ENCODE results near the gene RGS19. TPM values are rescaled to one million over a fixed set of nuclear protein-coding genes. Genes with fewer than 3 reads are reported as not detected.

Gene RGS19
- polyA plus RNA-seq, 3 donors: 4.9 to 19.9 (median 19.2) TPM

GRCh38 chr20:64056889-64057627 is 22.3 kb downstream of the RGS19 start:
- H3K27ac ChIP-seq (ENCODE audit: low read depth, low read length): no peak overlapping the region
- 35 to 54% (median 45%) methylated on average over 37 to 39 of the region's 39 CpGs for WGBS, 3 donors

GRCh38 chr20:64056639-64056888 is 22.8 kb downstream of the RGS19 start:
- no peak overlapping the region for H3K27ac ChIP-seq (ENCODE audit: low read depth, low read length)
- 30 to 43% (median 31%) methylated on average over 7 of the region's 7 CpGs for WGBS, 3 donors

DNA sequence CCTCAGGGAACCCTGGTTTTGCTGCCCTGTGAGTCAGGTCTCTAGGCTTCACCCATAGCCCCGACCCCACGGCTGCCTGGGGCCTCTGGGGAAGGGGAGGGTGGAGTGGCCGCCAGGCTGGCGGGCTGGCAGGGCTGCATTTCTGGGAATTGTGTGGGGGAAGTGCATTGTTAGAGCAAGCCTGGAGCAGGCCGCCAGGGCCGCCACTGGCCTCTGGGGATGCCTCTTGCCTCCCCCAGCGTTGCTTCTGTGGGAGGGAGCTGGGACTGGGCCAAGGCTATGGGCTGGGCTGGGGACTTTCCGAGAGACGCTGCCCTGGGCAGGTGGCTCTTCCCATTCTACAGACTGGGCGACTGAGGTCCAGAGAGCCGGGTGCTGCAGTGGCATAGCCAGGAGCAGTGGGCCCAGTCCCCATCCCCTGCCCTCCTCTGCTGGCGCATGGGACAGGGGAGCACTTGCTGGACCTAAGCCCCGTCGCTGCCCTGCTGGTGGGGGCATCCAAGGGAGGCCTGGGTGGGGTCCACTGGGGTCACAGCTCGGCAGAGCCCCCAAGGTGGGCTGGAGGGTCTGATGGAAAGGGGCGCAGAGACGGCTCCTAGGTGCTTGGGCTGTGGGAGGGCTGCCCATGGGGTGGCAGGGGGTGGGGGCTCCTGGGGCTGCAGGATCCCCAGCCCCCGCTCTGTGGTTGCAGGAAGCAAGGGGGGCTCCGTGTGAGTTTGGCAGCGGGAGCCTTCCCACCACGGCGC is 23.3 kb downstream of the RGS19 start:
- WGBS, 3 donors: 31 to 41% (median 33%) methylated on average over 18 to 22 of the region's 22 CpGs
- no peak overlapping the region for H3K27ac ChIP-seq (ENCODE audit: low read depth, low read length)

DNA sequence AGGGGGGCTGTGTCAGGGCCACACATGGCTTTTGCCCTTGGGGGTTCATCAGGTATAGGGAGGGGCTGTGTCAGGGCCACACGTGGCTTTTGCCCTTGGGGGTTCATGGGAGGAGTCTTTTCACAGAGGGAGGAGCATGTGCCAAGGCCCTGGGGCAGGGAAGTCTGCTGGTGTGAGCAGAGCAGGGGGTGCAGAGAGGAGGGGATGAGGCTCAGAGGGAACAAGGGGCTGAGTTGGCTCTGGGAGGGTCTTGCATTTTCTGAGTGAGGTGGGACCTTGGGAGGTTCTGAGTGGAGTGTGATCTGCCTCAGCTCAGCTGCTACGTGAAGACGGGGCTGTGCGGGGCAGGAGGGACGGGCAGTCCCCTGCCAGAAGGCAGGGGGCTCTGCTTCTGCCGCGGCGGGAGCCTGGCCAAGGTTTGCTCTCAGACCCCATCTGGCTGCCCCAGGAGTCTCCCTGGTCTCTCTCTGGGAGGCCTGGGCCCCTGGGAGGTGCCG is 23.9 kb downstream of the RGS19 start:
- H3K27ac ChIP-seq (ENCODE audit: low read depth, low read length): no peak overlapping the region
- WGBS, 3 donors: 56 to 80% (median 65%) methylated on average over 9 of the region's 9 CpGs

GRCh38 chr20:64053841-64054661 is 25.3 kb downstream of the RGS19 start:
- no peak overlapping the region for H3K27ac ChIP-seq (ENCODE audit: low read depth, low read length)
- 18 to 36% (median 19%) methylated on average over 16 to 17 of the region's 17 CpGs for WGBS, 3 donors

- no peak overlapping the region for H3K27ac ChIP-seq (ENCODE audit: low read depth, low read length)
Observed at GRCh38 chr20:64052987-64053840, 26.1 kb downstream of the RGS19 start.

GRCh38 chr20:64052326-64052722 is 27.0 kb downstream of the RGS19 start:
- H3K27ac ChIP-seq (ENCODE audit: low read depth, low read length): no peak overlapping the region
- 64 to 75% (median 68%) methylated on average over 10 of the region's 10 CpGs for WGBS, 3 donors

More at GRCh38 chr20:64052987-64053840, 26.1 kb downstream of the RGS19 start:
- WGBS, 3 donors: 69 to 80% (median 74%) methylated on average over 33 of the region's 33 CpGs

GRCh38 chr20:64051561-64052325 is 27.6 kb downstream of the RGS19 start:
- 62 to 68% (median 67%) methylated on average over 14 to 15 of the region's 15 CpGs for WGBS, 3 donors
- no peak overlapping the region for H3K27ac ChIP-seq (ENCODE audit: low read depth, low read length)

DNA sequence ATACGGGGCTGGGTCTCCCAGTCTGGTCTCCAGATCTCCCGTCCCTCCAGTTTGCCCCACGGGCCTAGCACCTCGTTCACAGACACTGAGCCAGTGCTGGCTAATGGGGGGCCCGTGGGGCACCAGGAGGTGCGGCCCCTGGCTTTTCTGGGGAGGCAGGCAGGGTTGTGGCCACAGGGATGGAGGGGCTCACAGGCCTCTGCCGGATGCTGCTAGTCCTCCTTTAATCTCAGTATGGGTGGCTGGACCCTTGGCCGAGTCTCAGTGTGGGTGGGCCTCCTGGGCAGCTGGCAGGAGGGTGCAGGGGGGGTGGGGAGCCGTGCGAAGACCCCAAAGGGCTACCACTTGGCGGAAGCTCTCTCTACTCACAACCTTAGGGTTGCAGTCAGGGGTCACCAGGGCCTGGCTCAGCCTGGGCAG is 28.3 kb downstream of the RGS19 start:
- no peak overlapping the region for H3K27ac ChIP-seq (ENCODE audit: low read depth, low read length)
- WGBS, 3 donors: 61 to 80% (median 66%) methylated on average over 11 of the region's 11 CpGs

- WGBS, 3 donors: 58 to 71% (median 60%) methylated on average over 22 to 23 of the region's 23 CpGs
- H3K27ac ChIP-seq (ENCODE audit: low read depth, low read length): no peak overlapping the region
Observed at GRCh38 chr20:64050261-64051032, 28.9 kb downstream of the RGS19 start.

GRCh38 chr20:64049878-64050260 is 29.4 kb downstream of the RGS19 start:
- WGBS, 3 donors: 15 to 18% (median 17%) methylated on average over 15 to 16 of the region's 16 CpGs
- no peak overlapping the region for H3K27ac ChIP-seq (ENCODE audit: low read depth, low read length)

- H3K27ac ChIP-seq (ENCODE audit: low read depth, low read length): no peak within 1 kb of the TSS
- 0 to 1% (median 0%) methylated on average over 52 to 86 of the region's 111 CpGs for WGBS, 3 donors
Observed at GRCh38 chr20:64049060-64049877, 30.0 kb downstream of the RGS19 start, which contains the start of gene SOX18. Gene SOX18 (minus strand): TSS chr20:64049639. CDS start chr20:64049516, 123 bp downstream.

- 3 to 13% (median 8%) methylated on average over 43 to 100 of the region's 101 CpGs for WGBS, 3 donors
- H3K27ac ChIP-seq (ENCODE audit: low read depth, low read length): no peak overlapping the region
Observed at GRCh38 chr20:64048402-64049044, 30.8 kb downstream of the RGS19 start.

DNA sequence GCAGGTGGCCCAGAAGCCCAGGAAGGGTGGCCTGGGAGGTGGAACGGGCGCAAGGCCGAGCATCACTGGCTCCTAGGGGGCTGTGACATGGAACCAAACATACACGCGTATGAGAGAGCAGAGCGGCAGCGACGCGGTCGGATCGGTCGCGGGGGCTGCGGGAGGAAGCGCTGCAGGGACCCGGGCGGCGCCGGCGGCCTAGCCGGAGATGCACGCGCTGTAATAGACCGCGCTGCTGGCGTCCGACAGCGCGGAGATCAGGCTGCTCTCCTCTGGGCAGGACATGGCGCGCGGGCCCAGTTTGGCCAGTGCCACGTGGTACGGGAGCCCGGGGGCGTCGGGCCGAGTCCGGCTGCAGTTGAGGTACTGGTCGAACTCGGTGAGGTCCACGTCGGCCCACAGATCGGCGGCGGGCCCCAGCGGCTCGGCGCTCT is 31.3 kb downstream of the RGS19 start:
- no peak overlapping the region for H3K27ac ChIP-seq (ENCODE audit: low read depth, low read length)
- 11 to 33% (median 26%) methylated on average over 46 to 49 of the region's 49 CpGs for WGBS, 3 donors

GRCh38 chr20:64047046-64047389 is 32.3 kb downstream of the RGS19 start:
- WGBS, 3 donors: 73 to 78% (median 74%) methylated on average over 8 of the region's 8 CpGs
- H3K27ac ChIP-seq (ENCODE audit: low read depth, low read length): no peak overlapping the region
